Measurements from ENCODE around the gene MMS22L. TPM values are rescaled to one million over a fixed set of nuclear protein-coding genes. Genes with fewer than 3 reads are reported as not detected.

The MMS22L gene
- total RNA-seq, 2 experiments from 2014 or later: 41.7 to 45.1 TPM

DNA sequence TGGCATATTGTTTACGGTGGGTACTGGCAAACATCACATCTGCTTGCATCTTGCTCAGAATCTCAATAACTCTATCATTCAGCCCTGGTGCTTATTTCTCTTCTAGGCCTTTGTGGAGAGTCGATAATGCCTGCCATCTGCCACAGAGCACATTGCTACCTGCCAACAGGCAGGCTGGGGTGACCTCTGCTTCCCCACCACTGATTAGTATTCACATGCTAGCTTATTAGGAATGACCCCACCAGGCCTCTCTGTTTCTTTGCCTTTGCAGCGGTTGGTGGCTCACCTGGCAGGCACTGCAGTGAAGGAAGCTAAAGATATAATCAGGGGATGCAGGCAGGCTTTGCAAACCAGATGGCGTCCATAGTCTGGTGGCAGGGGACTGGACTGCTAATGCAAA is 154.5 kb downstream of the MMS22L start:
- H3K4me1 Mint-ChIP-seq (ENCODE audit: low read depth): no peaks in the 10 kb centered on the region
- H3K9me3 Mint-ChIP-seq (ENCODE audit: insufficient read depth): no peaks in the 10 kb centered on the region
- H3K27ac Mint-ChIP-seq: no peak overlapping the region
- POLR2A ChIA-PET: no interaction called here
- no peaks in the 10 kb centered on the region for H3K27me3 Mint-ChIP-seq (ENCODE audit: low read depth)
- CTCF ChIA-PET: interaction anchor here (2.0 kb wide), 1 partner anchor 10 kb away, joined by 5 read pairs; no protein-coding TSS in a partner anchor
- ATAC-seq (no peak), DNase-seq (no peak)
- H3K4me3 Mint-ChIP-seq: no peak overlapping the region
- H3K36me3 Mint-ChIP-seq (ENCODE audit: low read depth): no peaks in the 10 kb centered on the region

GRCh38 chr6:97123652-97124051 is 159.4 kb downstream of the MMS22L start:
- ChIA-PET POLR2A (no interaction called here), CTCF (no interaction called here)
- Mint-ChIP-seq H3K27ac (no peak overlapping the region), H3K4me3 (no peak overlapping the region), H3K36me3 (ENCODE audit: low read depth) (no peaks in the 10 kb centered on the region), H3K27me3 (ENCODE audit: low read depth) (no peaks in the 10 kb centered on the region), H3K9me3 (ENCODE audit: insufficient read depth) (no peaks in the 10 kb centered on the region), H3K4me1 (ENCODE audit: low read depth) (no peaks in the 10 kb centered on the region)
- no peak for DNase-seq
- ATAC-seq: no peak

- H3K4me3 Mint-ChIP-seq: no peak overlapping the region
- H3K9me3 Mint-ChIP-seq (ENCODE audit: insufficient read depth): no peaks in the 10 kb centered on the region
- no peak for DNase-seq
- POLR2A ChIA-PET: no interaction called here
- CTCF ChIA-PET: no interaction called here
- H3K27me3 Mint-ChIP-seq (ENCODE audit: low read depth): no peaks in the 10 kb centered on the region
- H3K4me1 Mint-ChIP-seq (ENCODE audit: low read depth): no peaks in the 10 kb centered on the region
- no peaks in the 10 kb centered on the region for H3K36me3 Mint-ChIP-seq (ENCODE audit: low read depth)
- H3K27ac Mint-ChIP-seq: no peak overlapping the region
- ATAC-seq: no peak
Measured at GRCh38 chr6:97123112-97123511, 159.9 kb downstream of the MMS22L start.

- no peaks in the 10 kb centered on the region for H3K36me3 Mint-ChIP-seq (ENCODE audit: low read depth)
- no peak overlapping the region for H3K4me3 Mint-ChIP-seq
- no peaks in the 10 kb centered on the region for H3K9me3 Mint-ChIP-seq (ENCODE audit: insufficient read depth)
- ChIA-PET CTCF (interaction anchor here (0.9 kb wide), 1 partner anchor 9 kb away, joined by 3 read pairs; no protein-coding TSS in a partner anchor), POLR2A (no interaction called here)
- no peak for DNase-seq
- H3K27ac Mint-ChIP-seq: no peak overlapping the region
- H3K27me3 Mint-ChIP-seq (ENCODE audit: low read depth): no peaks in the 10 kb centered on the region
- ATAC-seq: no peak
- H3K4me1 Mint-ChIP-seq (ENCODE audit: low read depth): no peaks in the 10 kb centered on the region
Measured at GRCh38 chr6:97120511-97120910, 162.5 kb downstream of the MMS22L start.

GRCh38 chr6:97114645-97115044 is 168.4 kb downstream of the MMS22L start:
- H3K27ac Mint-ChIP-seq: no peak overlapping the region
- no peak overlapping the region for H3K4me3 Mint-ChIP-seq
- POLR2A ChIA-PET: no interaction called here
- H3K9me3 Mint-ChIP-seq (ENCODE audit: insufficient read depth): no peaks in the 10 kb centered on the region
- no peaks in the 10 kb centered on the region for H3K36me3 Mint-ChIP-seq (ENCODE audit: low read depth)
- DNase-seq (no peak), ATAC-seq (no peak)
- CTCF ChIA-PET: no interaction called here
- H3K4me1 Mint-ChIP-seq (ENCODE audit: low read depth): peaks cover 10% of the 10 kb centered on the region
- H3K27me3 Mint-ChIP-seq (ENCODE audit: low read depth): no peaks in the 10 kb centered on the region

- no peak for ATAC-seq
- DNase-seq: no peak
- no peaks in the 10 kb centered on the region for H3K27me3 Mint-ChIP-seq (ENCODE audit: low read depth)
- H3K4me1 Mint-ChIP-seq (ENCODE audit: low read depth): peaks cover 10% of the 10 kb centered on the region
- ChIA-PET POLR2A (no interaction called here), CTCF (no interaction called here)
- no peaks in the 10 kb centered on the region for H3K9me3 Mint-ChIP-seq (ENCODE audit: insufficient read depth)
- H3K36me3 Mint-ChIP-seq (ENCODE audit: low read depth): no peaks in the 10 kb centered on the region
- no peak overlapping the region for H3K4me3 Mint-ChIP-seq
- no peak overlapping the region for H3K27ac Mint-ChIP-seq
Measured at GRCh38 chr6:97113170-97113569, 169.8 kb downstream of the MMS22L start.

GRCh38 chr6:97111243-97111642 is 171.8 kb downstream of the MMS22L start:
- H3K4me1 Mint-ChIP-seq (ENCODE audit: low read depth): peaks cover 10% of the 10 kb centered on the region
- DNase-seq (no peak), ATAC-seq (no peak)
- ChIA-PET CTCF (no interaction called here), POLR2A (no interaction called here)
- H3K4me3 Mint-ChIP-seq: no peak overlapping the region
- no peaks in the 10 kb centered on the region for H3K9me3 Mint-ChIP-seq (ENCODE audit: insufficient read depth)
- no peak overlapping the region for H3K27ac Mint-ChIP-seq
- H3K27me3 Mint-ChIP-seq (ENCODE audit: low read depth): no peaks in the 10 kb centered on the region
- H3K36me3 Mint-ChIP-seq (ENCODE audit: low read depth): no peaks in the 10 kb centered on the region

GRCh38 chr6:97110626-97111025 is 172.4 kb downstream of the MMS22L start:
- ChIA-PET POLR2A (no interaction called here), CTCF (no interaction called here)
- H3K27ac Mint-ChIP-seq: no peak overlapping the region
- H3K4me3 Mint-ChIP-seq: no peak overlapping the region
- H3K4me1 Mint-ChIP-seq (ENCODE audit: low read depth): peaks cover 10% of the 10 kb centered on the region
- H3K36me3 Mint-ChIP-seq (ENCODE audit: low read depth): no peaks in the 10 kb centered on the region
- H3K27me3 Mint-ChIP-seq (ENCODE audit: low read depth): no peaks in the 10 kb centered on the region
- no peak for ATAC-seq
- DNase-seq: no peak
- H3K9me3 Mint-ChIP-seq (ENCODE audit: insufficient read depth): no peaks in the 10 kb centered on the region

GRCh38 chr6:97110149-97110548 is 172.9 kb downstream of the MMS22L start:
- H3K4me1 Mint-ChIP-seq (ENCODE audit: low read depth): peaks cover 10% of the 10 kb centered on the region
- no peaks in the 10 kb centered on the region for H3K9me3 Mint-ChIP-seq (ENCODE audit: insufficient read depth)
- DNase-seq (no peak), ATAC-seq (no peak)
- H3K4me3 Mint-ChIP-seq: no peak overlapping the region
- POLR2A ChIA-PET: no interaction called here
- CTCF ChIA-PET: no interaction called here
- no peak overlapping the region for H3K27ac Mint-ChIP-seq
- H3K27me3 Mint-ChIP-seq (ENCODE audit: low read depth): no peaks in the 10 kb centered on the region
- H3K36me3 Mint-ChIP-seq (ENCODE audit: low read depth): no peaks in the 10 kb centered on the region

- POLR2A ChIA-PET: no interaction called here
- H3K4me3 Mint-ChIP-seq: no peak overlapping the region
- no peaks in the 10 kb centered on the region for H3K9me3 Mint-ChIP-seq (ENCODE audit: insufficient read depth)
- H3K4me1 Mint-ChIP-seq (ENCODE audit: low read depth): peaks cover 10% of the 10 kb centered on the region
- no peak overlapping the region for H3K27ac Mint-ChIP-seq
- no peaks in the 10 kb centered on the region for H3K36me3 Mint-ChIP-seq (ENCODE audit: low read depth)
- DNase-seq (no peak), ATAC-seq (no peak)
- no peaks in the 10 kb centered on the region for H3K27me3 Mint-ChIP-seq (ENCODE audit: low read depth)
- CTCF ChIA-PET: no interaction called here
Measured at GRCh38 chr6:97109444-97109843, 173.6 kb downstream of the MMS22L start.

GRCh38 chr6:97102145-97102790 is 180.7 kb downstream of the MMS22L start:
- Mint-ChIP-seq H3K9me3 (ENCODE audit: insufficient read depth) (no peaks in the 10 kb centered on the region), H3K36me3 (ENCODE audit: low read depth) (no peaks in the 10 kb centered on the region), H3K27ac (no peak overlapping the region), H3K4me1 (ENCODE audit: low read depth) (no peaks in the 10 kb centered on the region), H3K4me3 (no peak overlapping the region), H3K27me3 (ENCODE audit: low read depth) (no peaks in the 10 kb centered on the region)
- DNase-seq (no peak), ATAC-seq (no peak)
- POLR2A ChIA-PET: no interaction called here
- CTCF ChIA-PET: no interaction called here

DNA sequence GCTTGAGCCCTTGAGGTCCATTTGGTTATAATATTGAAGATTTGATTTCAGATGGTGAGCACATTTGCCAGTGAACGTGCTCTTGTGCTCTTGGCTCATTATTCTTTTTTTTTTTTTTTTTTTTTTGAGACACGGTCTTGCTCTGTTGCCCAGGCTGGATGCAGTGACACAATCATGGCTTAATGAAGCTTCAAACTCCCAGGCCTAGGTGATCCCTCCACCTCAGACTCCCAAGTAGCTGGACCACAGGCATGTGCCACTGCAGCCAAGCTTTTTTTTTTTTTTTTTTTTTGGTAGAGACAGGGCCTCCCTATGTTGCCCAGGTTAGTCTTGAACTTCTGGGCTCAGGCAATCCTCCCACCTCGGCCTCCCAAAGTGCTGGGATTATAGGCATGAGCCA is 182.3 kb downstream of the MMS22L start:
- Mint-ChIP-seq H3K4me1 (ENCODE audit: low read depth) (no peaks in the 10 kb centered on the region), H3K27ac (no peak overlapping the region), H3K9me3 (ENCODE audit: insufficient read depth) (no peaks in the 10 kb centered on the region), H3K36me3 (ENCODE audit: low read depth) (no peaks in the 10 kb centered on the region), H3K4me3 (no peak overlapping the region), H3K27me3 (ENCODE audit: low read depth) (no peaks in the 10 kb centered on the region)
- no peak for DNase-seq
- ATAC-seq: no peak
- ChIA-PET POLR2A (no interaction called here), CTCF (no interaction called here)
